Ramos (cell line): ENCODE data around the gene BSCL2.
"Not testable (repeated sequence)": the region's sequence is repeated elsewhere in the genome, so short reads cannot be mapped to it uniquely, and the experiment has no call there.

Experiments used
- in situ Hi-C: fragments of 300-500 bp; cut with MboI; formaldehyde crosslinking; loops from one replicate; pipeline ENCODE4 v1.14.3; 2022; ENCODE audit warnings: low sequenced_read_pairs; ENCODE audit not compliant: unreplicated experiment

The BSCL2 gene

GRCh38 chr11:62707277-62707861 is at the start of gene BSCL2, which contains the start of gene GNG3:
TSS of gene BSCL2 (minus strand) at chr11:62707424. CDS start at chr11:62707195, 229 bp downstream.
TSS of gene GNG3 (plus strand) at chr11:62707676. CDS start at chr11:62708296, 620 bp downstream.
- in situ Hi-C loops: no loop called here

- in situ Hi-C loops: no loop called here
Observed at GRCh38 chr11:62755086-62755615, 47.9 kb upstream of the BSCL2 start.

GRCh38 chr11:62753736-62754603 is 46.7 kb upstream of the BSCL2 start, which contains the start of gene ZBTB3:
TSS of gene ZBTB3 (minus strand) at chr11:62754160. CDS start at chr11:62753664, 496 bp downstream.
- in situ Hi-C loops: no loop called here

- in situ Hi-C loops: no loop called here
Observed at GRCh38 chr11:62752994-62753735, 45.9 kb upstream of the BSCL2 start.

GRCh38 chr11:62752177-62752785 is 45.1 kb upstream of the BSCL2 start:
- in situ Hi-C loops: no loop called here

- in situ Hi-C loops: not testable (repeated sequence)
Observed at GRCh38 chr11:62749931-62750330, 42.7 kb upstream of the BSCL2 start.

- in situ Hi-C loops: no loop called here
Observed at GRCh38 chr11:62747475-62748160, 40.4 kb upstream of the BSCL2 start.

- in situ Hi-C loops: no loop called here
Observed at GRCh38 chr11:62737196-62737595, 30.0 kb upstream of the BSCL2 start.

GRCh38 chr11:62732830-62733229 is 25.6 kb upstream of the BSCL2 start:
- in situ Hi-C loops: no loop called here

GRCh38 chr11:62730076-62730475 is 22.9 kb upstream of the BSCL2 start:
- in situ Hi-C loops: not testable (repeated sequence)

- in situ Hi-C loops: no loop called here
Observed at GRCh38 chr11:62728171-62728988, 21.2 kb upstream of the BSCL2 start, which contains the start of gene TTC9C. TSS of gene TTC9C (plus strand) at chr11:62728486. CDS start at chr11:62728849, 363 bp downstream.

GRCh38 chr11:62727872-62728170 is 20.6 kb upstream of the BSCL2 start:
- in situ Hi-C loops: no loop called here

- in situ Hi-C loops: no loop called here
Observed at GRCh38 chr11:62727165-62727871, 20.1 kb upstream of the BSCL2 start, which contains the start of gene HNRNPUL2. TSS of gene HNRNPUL2 (minus strand) at chr11:62727457. CDS start at chr11:62727156, 301 bp downstream.

- in situ Hi-C loops: no loop called here
Observed at GRCh38 chr11:62726915-62727164, 19.6 kb upstream of the BSCL2 start.

GRCh38 chr11:62726156-62726914 is 19.1 kb upstream of the BSCL2 start:
- in situ Hi-C loops: no loop called here

GRCh38 chr11:62725646-62726045 is 18.4 kb upstream of the BSCL2 start:
- in situ Hi-C loops: no loop called here

GRCh38 chr11:62724171-62724570 is 16.9 kb upstream of the BSCL2 start:
- in situ Hi-C loops: no loop called here

GRCh38 chr11:62721994-62722393 is 14.8 kb upstream of the BSCL2 start:
- in situ Hi-C loops: no loop called here
